Measurements from ENCODE around the gene CPEB4.

DNA sequence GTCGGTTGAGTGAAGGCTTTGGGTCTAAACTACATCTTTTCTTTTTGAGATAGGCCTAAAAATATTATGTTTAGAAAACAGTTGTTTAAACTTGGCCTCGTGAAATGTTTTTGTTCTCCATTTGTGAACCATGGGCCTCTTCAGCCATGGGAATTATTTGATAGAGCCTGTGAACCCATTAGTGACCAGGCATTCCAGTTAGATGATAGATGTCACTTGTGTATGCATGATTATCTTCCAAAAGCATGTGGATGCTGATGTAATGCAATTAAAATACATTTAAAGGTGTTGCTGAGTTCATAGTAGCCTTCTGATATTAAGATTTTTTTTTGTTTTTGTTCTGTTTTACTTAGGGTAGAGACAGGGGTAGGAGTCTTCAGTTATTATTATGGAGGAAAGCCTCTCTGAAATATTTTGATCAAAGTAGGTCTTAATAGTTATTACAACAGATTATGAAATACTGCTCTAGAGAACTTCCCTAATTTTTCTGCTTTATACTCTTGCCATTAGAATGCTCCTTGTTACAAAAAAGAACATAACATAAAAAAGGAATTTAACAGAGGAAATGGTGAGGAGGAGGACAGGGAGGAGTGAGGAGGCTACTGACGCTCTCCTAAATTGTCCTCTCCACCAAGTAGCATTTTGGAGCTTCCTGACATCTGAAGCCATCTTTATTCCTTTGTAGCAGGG lies 32.9 kb downstream of the CPEB4 start:
- no peak for TF ChIP-seq CBX3 (IDR thresholded peaks at IDR 0.05; ENCODE audit: low read depth)
- TF ChIP-seq CEBPB (IDR thresholded peaks at IDR 0.05; ENCODE audit: low read depth): no peak
- TF ChIP-seq CTCF (IDR thresholded peaks at IDR 0.05 in 2 of 3, conservative IDR thresholded peaks at IDR 0.05 in 1 of 3; ENCODE audit: borderline replicate concordance in 1 of 3, insufficient read depth in 1 of 3, low read depth in 2 of 3, low read length in 2 of 3): no peak
- TF ChIP-seq ZBTB33 (IDR thresholded peaks at IDR 0.05; ENCODE audit: extremely low read depth, insufficient replicate concordance, low read length): no peak
- no peak for TF ChIP-seq EZH2 (IDR thresholded peaks at IDR 0.05)
- no peak for TF ChIP-seq SRF (IDR thresholded peaks at IDR 0.05; ENCODE audit: low read depth)
- no peak for TF ChIP-seq RAD21 (IDR thresholded peaks at IDR 0.05; ENCODE audit: low read depth)
- no peak for TF ChIP-seq POLR2A (IDR thresholded peaks at IDR 0.05; ENCODE audit: borderline replicate concordance, extremely low read depth, insufficient read depth, insufficient read length)
- TF ChIP-seq, protein P1, sequence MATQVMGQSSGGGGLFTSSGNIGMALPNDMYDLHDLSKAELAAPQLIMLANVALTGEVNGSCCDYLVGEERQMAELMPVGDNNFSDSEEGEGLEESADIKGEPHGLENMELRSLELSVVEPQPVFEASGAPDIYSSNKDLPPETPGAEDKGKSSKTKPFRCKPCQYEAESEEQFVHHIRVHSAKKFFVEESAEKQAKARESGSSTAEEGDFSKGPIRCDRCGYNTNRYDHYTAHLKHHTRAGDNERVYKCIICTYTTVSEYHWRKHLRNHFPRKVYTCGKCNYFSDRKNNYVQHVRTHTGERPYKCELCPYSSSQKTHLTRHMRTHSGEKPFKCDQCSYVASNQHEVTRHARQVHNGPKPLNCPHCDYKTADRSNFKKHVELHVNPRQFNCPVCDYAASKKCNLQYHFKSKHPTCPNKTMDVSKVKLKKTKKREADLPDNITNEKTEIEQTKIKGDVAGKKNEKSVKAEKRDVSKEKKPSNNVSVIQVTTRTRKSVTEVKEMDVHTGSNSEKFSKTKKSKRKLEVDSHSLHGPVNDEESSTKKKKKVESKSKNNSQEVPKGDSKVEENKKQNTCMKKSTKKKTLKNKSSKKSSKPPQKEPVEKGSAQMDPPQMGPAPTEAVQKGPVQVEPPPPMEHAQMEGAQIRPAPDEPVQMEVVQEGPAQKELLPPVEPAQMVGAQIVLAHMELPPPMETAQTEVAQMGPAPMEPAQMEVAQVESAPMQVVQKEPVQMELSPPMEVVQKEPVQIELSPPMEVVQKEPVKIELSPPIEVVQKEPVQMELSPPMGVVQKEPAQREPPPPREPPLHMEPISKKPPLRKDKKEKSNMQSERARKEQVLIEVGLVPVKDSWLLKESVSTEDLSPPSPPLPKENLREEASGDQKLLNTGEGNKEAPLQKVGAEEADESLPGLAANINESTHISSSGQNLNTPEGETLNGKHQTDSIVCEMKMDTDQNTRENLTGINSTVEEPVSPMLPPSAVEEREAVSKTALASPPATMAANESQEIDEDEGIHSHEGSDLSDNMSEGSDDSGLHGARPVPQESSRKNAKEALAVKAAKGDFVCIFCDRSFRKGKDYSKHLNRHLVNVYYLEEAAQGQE (IDR thresholded peaks at IDR 0.05; ENCODE audit: low read depth): no peak
- TF ChIP-seq ZFX (IDR thresholded peaks at IDR 0.05): no peak
- TF ChIP-seq POLR2AphosphoS5 (IDR thresholded peaks at IDR 0.05; ENCODE audit: low read depth, low read length): no peak
- TF ChIP-seq ELF1 (IDR thresholded peaks at IDR 0.05; ENCODE audit: borderline replicate concordance, low read depth): no peak
